ENCODE measurements around the gene FADS6.

GRCh38 chr17:74878658-74879057 lies 14.8 kb downstream of the FADS6 start:
- TF ChIP-seq CTCF (conservative IDR thresholded peaks at IDR 0.05; ENCODE audit: low read depth, low read length) (no peak), EZH2 (IDR thresholded peaks at IDR 0.05; ENCODE audit: low read length, unreplicated experiment) (no peak)

All from PC-3 (cell line).